Germinal center (tissue), 1 donor: ENCODE measurements around the gene GIT2.
"Not testable (repeated sequence)": the region's sequence is repeated elsewhere in the genome, so short reads cannot be mapped to it uniquely, and the experiment has no call there.

ENCODE experiments used
- DNase-seq: peaks from one replicate; pipeline ENCODE4 v3.0.0; 2012; ENCODE audit warnings: mixed read lengths, low spot score

The GIT2 gene

DNA sequence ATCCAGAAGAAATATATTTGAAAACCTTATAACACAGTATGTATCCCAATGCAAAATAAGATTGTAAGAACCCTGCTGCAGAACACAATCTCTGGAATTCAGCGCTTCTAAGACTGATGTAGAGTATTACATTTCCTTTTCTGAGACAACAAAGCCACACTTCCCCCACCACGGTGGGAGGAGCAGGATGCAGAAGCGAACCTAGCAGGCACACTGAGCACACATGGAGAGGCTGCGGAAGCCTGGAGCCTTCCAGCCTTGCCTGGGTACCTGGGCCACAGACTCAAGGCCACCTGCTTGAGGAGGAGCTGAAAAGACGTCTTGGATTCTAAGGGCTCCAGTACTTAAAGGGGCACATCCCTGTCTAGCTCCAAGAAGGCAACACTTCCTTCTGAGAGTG, 49.7 kb downstream of the GIT2 start:
- DNase-seq: no peak

DNA sequence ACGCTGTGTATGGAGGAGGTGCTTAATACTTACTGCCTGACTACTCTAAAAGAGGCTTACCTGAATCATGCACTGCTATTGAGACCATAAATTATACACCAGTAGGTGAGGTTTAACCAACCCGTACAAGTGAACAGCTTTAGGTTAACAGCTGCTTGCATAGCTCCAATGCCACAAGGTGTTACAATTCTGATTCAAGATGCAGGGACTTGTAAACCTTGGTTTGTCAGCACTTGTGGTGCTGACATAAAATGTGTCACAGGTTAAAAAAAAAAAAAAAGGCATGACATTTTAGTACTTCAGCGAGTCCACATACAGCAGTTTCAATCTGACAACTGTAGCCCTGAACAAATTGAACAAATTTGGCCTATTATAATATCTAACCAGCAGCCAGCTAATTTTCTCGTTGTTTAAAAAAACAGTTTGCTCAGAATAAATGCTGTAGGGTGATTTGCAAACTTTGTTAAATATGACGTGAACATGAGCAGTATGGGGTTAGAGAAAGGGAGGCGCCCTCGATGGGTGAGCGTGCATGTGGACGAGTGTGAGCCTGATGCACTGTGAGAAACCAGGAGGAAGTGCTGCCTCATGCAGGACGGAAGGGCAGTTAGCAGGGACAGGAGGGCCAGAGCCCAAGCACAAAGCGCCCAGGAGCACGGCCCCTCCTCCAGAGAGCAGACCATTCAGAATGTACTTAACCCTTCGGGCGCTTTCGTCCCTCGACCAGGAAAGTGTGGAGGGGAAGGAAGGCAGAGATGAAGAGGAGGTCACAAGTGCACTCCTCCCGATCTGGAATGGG, 51.4 kb downstream of the GIT2 start:
- no peak for DNase-seq

DNA sequence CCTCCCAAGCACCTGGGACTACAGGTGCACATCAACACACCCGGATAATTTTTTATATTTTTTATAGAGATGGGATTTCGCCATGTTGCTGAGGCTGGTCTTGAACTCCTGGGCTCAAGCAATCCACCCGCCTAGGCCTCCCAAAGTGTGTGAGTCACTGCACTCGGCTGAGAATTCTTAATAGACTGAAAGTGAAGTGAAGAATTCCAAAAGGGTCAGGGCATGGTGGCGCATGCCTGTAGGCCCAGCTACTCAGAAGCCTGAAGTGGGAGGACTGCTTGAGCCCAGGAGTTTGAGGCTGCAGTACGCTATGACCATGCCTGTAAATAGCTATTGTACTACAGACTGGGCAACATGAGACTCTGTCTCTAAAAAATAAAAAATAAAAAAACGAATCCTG, 52.4 kb downstream of the GIT2 start:
- no peak for DNase-seq

DNA sequence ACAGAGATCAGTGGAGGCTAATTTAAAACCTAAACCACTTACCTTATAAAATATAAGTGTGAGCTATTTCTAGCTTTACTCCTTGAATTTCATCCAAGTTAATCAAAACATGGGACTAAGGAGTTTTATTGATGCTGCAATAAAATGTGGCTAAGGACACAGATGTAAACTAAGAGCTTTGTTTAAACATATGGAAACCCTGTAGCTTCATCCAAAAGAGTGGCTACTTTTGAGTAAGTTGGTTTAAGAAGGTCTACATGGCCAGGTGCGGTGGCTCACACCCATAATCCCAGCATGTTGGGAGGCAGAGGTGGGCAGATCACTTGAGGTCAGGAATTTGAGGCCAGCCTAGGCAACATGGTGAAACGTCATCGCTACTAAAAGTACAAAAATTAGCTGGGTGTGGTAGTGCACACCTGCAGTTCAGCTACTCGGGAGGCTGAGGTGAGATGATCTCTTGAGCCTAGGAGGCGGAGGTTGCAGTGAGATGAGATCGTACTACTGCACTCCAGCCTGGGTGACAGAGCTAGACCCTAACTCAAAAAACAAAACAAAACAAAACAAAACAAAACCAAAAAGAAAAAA, 55.7 kb downstream of the GIT2 start:
- DNase-seq: no peak

DNA sequence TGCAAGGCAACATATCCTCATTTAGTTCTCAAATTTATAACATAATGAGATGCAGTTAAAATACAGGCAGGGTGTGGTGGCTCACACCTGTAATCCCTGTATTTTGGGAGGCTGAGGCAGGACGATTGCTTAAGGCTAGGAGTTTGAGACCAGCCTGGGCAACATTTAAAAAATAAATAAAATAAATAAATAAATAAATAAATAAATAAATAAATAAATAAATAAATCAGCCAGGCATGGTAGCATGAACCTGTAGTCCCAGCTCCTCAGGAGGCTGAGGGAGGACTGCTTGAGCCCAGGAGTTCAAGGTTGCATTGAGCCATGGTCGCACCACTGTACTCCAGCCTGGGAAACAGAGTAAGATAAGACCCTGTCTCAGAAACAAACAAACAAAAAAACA, 56.7 kb downstream of the GIT2 start:
- no peak for DNase-seq

DNA sequence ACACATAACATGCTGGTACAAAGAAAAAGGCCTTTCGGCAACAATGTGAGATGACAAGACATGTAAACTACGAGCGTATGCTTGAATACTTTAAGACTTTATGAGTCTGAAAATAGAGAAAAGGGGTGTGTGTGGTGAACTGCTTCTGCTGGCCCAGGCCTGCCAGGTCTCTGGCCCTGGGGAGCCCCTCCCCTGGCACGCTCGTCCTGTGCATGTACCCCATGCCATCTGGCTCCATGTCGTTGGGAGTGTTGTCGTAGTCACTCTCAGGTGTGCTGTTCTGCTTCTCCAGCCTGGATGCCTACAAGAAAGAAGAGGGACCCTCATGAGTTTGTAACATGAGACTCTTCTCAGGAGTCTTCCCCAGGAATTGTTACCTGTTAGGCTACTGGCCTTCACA, 57.2 kb downstream of the GIT2 start:
- no peak for DNase-seq

DNA sequence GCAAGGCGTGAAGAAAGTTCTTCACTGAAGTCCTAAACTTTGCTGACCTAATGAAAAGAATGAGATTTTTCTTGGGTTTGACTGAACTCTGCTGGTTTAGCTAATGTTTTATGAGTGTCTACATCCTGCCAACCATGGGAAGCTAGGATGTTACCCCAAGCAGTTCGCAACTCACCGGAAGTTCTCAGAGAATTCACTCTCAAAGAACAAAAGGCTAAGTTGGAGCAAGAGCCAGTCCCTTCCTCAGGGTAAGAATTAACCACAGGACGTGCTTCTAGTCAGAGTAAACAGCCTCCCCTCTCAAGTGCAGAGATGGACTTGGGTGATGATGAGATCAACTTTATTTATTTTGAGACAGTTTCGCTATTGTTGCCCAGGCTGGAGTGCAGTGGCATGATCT, 58.8 kb downstream of the GIT2 start:
- DNase-seq: no peak

DNA sequence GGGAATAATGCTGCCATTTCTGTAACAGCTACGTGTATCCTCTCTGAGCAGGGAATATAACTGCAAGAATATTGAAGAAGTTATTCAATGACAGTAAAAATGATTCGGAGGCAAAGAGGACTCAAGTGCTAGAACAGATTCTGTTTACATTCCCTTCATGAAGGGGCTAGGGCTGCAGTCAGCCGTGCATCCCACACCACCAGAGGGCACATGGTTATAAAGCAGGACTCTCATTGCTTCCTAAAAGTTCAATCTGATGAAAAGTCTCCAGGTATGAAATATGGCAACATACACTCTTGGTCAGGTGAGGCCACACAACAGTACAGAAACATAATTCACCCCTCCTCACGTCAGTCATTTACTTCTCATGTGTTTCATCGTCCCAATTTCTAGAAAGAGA, 62.1 kb downstream of the GIT2 start:
- no peak for DNase-seq

DNA sequence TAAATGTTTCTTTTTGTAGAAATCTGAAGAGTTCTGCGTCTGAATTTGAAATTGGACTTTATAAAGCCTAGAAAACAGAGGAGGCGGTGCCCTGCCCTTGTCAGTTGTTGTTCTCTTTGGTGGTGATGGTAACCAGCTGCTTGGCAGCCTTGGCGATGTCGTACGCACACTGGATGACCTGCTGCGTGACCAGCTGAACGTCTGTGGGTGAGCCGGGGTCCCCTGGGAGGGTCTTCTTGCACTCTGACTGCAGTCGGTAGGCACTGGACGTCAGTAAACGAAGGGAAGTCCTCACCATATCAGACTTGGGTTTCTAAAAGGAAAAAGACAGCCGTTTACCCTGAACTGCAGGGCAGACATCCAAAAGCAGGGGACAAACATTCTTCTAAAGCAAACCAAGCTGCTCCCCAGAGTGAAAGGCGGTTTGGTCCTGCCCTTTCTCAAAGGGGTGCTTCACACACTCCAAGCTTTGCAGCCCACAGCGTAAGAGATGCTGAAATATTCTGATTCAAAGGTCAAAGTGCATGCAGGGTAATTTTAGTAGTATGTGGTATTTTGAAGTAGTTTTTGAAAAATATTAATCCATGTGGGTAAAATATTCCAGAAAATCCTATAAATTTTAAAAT, 63.2 kb downstream of the GIT2 start:
- no peak for DNase-seq

DNA sequence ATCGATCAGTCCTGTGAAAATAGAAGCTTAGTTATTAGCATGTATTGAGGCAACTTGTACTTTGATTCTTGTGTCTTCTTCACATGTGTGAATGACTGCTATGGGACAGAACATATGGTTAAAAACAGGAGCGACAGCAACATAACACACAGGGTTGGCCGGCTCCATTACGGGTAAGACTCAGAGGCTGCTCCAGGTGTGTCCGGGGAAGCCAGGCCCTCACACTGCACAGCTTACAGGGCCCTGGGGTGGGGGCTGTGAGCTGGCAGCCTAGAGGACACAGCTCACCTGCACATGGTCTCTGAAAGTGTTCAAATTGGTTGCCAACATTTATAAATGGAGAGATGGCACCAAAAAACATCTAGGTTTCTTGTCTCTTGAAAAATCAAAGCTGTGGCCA, 65.0 kb downstream of the GIT2 start:
- DNase-seq: no peak

DNA sequence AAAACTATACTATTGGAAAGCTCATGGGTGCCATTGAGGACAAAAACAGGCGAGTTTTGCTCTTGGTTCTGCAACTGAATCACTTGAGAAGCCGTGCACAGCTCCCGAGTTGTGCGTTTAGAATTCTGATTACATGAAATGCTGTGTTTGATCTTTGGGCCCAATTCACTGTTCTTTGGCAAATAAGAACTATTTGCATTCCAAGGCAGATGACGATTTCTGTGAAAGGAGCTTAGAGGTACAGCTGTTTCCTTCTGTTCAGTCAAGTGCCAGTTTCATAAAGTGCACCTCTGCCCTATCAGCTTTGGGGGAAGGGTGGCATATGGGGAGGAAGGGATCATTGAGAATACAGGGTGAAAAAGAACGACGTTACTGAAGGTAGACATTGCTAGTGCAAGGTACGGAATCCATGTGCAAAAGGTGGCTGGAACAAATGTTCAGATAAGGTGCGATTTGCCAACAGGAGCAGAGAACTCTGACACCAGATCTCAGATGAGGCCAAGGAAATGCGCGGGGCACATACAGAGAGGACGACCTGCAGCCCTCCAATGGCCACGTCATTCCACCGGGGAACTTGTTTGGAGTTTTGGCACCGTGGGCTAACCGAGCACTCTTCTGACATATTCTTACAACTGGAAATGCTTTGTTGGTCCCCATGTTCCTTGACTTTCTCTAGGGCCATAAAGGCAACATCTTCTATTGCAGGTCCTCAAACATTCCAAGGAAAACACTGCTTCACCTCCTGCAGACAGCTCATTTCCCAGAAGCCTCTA, 66.0 kb downstream of the GIT2 start:
- DNase-seq: no peak

DNA sequence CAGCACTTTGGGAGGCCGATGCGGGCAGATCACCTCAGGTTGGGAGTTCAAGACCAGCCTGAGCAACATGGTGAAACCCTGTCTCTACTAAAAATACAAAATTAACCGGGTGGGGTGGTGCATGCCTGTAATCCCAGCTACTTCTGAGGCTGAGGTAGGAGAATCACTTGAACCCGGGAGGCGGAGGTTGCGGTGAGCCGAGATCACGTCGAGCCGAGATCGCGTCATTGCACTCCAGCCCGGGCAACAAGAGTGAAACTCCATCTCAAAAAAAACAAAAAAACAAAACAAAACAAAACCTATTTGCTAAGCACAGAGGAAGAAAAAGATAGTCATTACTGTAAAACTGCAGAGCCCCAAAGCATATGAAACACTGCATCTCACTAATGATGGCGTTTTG, 66.8 kb downstream of the GIT2 start:
- DNase-seq: not testable (repeated sequence)

DNA sequence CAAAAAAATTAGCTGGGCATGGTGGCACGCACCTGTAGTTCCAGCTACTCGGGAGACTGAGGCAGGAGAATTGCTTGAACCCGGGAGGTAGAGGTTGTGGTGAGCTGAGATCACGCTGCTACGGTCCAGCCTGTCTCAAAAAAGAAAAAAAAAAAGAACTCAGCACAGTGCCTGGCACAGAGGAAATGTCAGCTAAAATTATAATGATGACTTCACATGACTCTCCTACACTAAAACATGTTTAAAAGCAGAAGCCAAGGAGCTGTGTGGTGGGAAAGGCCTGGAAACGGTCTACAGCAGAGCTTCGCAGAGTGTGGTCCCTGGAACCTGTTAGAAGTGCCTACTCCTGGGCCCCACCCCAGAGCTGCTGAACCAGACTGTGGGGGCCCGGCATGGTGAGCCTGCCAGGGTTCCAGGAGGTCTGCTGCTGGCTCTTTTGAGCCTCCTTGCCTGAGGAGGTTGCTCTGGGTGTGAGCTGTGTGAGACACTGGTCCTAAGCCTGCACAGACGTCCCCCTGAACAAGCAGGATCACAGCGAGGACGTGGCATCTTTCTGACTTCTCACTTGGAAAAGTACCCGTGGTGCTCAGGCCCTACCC, 68.0 kb downstream of the GIT2 start:
- no peak for DNase-seq

DNA sequence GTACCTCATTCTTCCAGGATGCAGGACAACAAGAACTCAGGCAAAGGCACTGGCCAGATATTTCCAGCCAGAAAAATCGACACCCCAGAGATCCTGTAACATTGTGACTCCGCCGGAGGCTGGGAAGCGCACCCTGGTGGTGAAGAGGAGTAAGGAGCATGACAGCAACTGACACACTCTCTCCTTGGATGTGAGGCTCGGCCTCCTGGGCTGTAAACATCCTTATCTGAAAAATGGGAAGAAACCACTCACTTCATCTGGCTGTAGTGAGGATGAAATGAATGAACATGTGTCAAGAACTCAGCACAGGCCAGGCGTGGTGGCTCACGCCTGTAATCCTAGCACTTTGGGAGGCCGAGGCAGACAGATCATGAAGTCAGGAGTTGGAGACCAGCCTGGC, 68.5 kb downstream of the GIT2 start:
- peak; percentile 27 for DNase-seq

DNA sequence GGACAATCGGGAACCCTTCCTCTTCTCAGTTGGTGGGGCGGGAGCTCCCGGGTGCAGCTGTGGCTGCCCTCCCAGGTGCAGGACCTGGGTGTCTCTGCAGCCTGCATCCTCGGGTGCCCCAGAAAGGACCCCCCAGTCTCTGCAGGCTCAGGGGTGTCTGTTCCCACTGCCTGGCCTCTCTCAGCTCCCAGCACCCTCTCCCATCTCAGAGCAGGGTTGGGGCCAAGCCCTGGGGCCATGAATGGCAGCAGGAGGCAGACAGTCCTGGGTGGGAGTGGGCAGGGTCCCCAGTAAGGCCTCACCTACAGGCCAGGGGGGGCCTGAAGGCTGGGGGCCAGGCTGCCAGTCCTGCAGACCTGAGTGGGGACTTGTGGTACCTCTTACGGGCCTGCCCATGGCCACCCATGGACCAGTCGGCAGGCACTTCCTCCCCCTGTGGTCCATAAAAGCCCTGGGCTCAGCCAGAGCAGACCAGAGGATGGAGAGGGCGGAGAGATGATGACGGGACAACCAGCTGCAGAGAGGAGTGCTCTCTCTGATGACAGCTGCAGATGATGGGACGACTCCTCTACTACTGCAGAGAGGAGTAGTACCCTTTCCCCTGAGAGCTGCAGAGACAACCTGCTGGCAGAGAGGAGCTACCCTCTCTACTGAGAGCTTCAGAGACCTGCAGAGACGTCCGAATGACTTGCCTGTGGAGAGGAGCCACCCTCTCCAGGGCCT, 69.5 kb downstream of the GIT2 start:
- no peak for DNase-seq

DNA sequence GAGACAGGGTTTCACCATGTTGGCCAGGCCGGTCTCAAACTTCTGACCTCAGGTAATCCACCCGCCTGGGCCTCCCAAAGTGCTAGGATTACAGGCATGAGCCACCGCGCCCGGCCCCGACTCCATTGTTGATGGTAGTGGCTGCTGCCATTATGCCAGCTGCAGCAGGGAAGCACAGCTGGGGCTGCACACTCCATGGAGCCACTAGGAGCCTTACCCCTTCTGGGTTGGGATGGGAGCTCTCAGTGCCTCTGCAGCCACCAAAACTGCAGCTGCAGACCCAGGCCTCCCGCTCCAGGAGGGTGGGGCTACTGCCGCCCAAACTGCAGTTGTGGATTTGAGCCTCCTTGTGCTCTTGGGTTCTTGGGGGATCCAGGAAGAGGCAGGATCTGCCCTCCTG, 70.2 kb downstream of the GIT2 start:
- DNase-seq: no peak

DNA sequence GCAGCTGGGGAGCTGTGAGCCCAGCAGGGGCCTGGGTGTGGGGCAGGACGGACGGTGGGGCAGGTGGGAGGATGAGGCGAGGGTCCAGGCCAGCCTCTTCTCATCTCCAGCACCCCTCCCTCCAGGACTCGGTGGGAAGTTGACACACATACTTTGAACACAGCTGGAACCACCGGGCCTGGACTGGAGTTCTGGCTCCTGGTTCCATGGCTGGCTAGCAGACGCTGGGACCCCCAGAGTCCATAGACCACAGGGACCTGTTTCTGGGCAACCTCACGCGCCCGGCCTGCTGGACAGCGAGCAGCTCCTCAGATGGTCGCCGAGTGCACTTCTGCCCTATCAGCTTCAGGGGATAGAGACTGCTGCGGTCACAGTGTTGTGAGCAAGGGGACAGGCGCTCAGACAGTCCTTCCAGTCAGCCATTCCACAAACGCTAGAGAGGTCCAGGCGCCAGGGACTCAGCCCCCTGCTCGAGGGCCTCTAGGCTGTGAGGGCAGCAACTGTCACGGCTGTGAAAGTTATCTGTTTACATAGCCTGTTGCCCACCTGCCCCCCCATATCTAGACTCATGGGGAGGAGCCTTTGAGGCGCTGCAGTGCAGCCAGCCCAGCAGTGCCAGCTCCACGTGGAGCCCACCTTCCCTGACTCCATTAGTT, 70.9 kb downstream of the GIT2 start:
- no peak for DNase-seq

DNA sequence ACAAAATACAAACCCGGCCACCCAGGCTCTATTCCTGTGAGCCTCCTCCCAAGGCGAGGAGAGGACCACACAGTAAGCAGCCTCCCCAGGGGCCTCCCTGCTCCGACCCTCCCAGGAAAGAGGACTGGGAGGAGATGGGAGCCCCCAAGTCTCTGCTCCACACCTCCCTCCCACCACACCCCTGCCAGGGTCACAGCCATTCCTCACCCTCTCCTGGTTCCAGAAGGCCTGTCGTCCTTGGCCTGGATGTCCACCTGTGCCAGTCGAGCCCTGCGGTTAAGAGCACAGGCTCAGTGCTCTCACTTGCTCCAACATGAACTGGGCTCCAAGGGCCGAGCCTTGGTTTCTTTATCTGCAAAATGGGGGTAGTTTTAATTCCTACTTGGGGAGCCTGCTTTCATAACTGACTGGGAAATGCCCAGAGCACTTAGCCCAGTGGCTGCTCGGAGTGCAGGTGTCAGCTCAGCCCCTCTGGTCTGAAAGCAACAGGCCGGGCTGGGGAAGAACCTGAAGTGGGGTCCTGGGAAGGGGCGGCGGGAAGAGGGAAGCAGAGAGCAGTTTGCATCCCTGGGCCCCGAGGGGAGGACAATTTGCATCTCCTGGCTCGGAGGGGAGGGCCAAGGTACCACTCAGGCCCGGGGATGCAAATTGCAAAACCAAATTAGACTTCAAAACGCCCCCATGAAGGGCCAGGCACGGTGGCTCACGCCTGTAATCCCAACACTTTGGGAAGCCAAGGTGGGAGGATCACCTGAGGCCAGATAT, 72.5 kb downstream of the GIT2 start:
- peak; percentile 50 for DNase-seq

DNA sequence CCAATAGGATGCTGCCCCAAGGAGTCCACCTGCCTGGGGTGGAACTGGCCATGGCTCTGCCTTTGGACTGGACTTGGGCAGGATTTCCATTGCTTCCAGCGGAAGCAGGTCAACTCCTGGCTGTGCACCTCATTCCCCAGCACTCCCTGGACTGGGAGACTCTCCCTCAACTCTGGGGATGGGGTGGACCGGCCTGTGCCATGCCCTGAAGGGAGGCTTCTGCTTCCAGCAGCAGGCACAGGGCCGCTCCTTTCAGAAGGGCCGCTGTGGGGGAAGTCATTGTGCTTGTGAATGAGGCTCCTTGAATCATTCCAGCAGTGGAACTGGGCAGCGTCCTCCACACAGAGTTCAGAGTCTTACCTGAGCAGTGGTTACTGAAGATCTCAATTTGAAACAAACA, 73.1 kb downstream of the GIT2 start:
- no peak for DNase-seq

DNA sequence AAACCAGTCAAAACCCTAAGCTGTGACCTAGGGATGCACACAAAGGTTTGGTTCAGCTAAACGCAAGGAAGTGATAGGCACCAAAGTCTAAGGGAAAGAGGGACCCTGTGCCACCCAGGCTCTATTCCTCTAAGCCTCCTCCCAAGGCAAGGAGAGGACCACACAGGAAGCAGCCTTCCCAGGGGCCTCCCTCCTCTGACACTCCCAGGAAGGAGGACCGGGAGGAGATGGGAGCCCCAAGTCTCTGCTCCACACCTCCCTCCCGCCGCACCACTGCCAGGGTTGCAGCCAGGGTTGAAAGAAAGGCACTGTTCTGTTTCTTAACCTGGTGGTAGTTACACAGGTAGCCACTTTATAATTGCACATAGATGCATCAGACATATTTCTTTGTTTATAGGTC, 74.2 kb downstream of the GIT2 start:
- DNase-seq: no peak
